ENCODE results near the gene WDR54. TPM values are rescaled to one million over a fixed set of nuclear protein-coding genes. Genes with fewer than 3 reads are reported as not detected.

WDR54 gene
- total RNA-seq, 1 experiment from 2014 or later = 54.9 TPM

DNA sequence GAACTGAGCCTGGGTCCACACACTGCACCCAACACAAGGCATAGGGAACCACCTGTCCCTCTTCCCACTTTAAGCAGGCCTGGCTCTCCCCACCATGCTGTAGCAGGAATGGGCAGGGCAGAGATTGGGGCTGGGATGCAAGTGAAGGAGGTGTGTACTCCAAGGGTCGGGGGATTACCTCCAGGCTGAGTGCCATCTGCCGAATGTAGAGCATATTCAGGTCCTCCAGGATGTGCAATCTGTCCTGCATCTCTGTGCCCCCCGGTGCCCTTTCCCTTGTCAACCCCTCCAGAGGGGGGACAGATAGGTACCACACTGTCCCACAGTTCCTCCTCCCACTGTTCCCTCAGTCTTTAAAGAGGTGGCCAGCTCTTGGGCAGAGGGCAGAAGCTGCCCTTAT lies 17.8 kb downstream of the WDR54 start:
- H3K4me2 ChIP-seq (ENCODE audit: low read length) = peak overlapping the region; percentile 91
- H3K4me3 ChIP-seq (replicated peaks in 1 of 2; ENCODE audit: low read depth in 1 of 2, low read length in 2 of 2) = peak overlapping the region; percentile 66 to 69; a peak in 3 of 4 replicates
- H4K20me1 ChIP-seq (ENCODE audit: insufficient read depth) = no peaks in the 10 kb centered on the region; the same call in 1 of the 2 replicates
- H2AFZ ChIP-seq (ENCODE audit: low read depth, low read length, poor library complexity, severe bottlenecking) = no peak overlapping the region
- RAD21 ChIA-PET (ENCODE audit: low non-redundant PET in 1 of 2, low total read pairs in 2 of 2, uncharacterized antibody in 2 of 2, unreplicated experiment in 2 of 2) = interaction anchor here in 1 of 2 experiments (0.5 kb wide), 1 partner anchor 34 kb away, joined by 4 read pairs; no protein-coding TSS in a partner anchor
- H3K9ac ChIP-seq (ENCODE audit: low read length) = peak overlapping the region; percentile 78; the same call in 1 of the 2 replicates
- H3K27ac ChIP-seq (ENCODE audit: low read depth, low read length) = peak overlapping the region; percentile 99
- peaks cover 64% of the 10 kb centered on the region for H3K79me2 ChIP-seq (ENCODE audit: insufficient read depth, low read length)
- CTCF ChIA-PET = no interaction called here
- intact Hi-C loops (cut with micrococcal nuclease) = no loop called here
- ATAC-seq = no peak
- TF ChIP-seq YY1 (IDR thresholded peaks at IDR 0.05; ENCODE audit: extremely low read depth, insufficient replicate concordance, low read depth, low read length) (no peak), TCF7L2 (IDR thresholded peaks at IDR 0.05; ENCODE audit: borderline replicate concordance, extremely low read depth, insufficient read depth, insufficient read length) (no peak), JUND (IDR thresholded peaks at IDR 0.05) (no peak), SP1 (IDR thresholded peaks at IDR 0.05; ENCODE audit: low read depth) (no peak), ELF1 (IDR thresholded peaks at IDR 0.05; ENCODE audit: borderline replicate concordance, low read depth) (no peak), FOSL1 (IDR thresholded peaks at IDR 0.05; ENCODE audit: low read depth) (no peak), CEBPB (IDR thresholded peaks at IDR 0.05; ENCODE audit: low read depth) (no peak), EZH2 (IDR thresholded peaks at IDR 0.05) (no peak), ZFX (IDR thresholded peaks at IDR 0.05) (no peak), EZH2phosphoT487 (IDR thresholded peaks at IDR 0.05; ENCODE audit: borderline replicate concordance) (no peak)
- TF ChIP-seq, protein P1, sequence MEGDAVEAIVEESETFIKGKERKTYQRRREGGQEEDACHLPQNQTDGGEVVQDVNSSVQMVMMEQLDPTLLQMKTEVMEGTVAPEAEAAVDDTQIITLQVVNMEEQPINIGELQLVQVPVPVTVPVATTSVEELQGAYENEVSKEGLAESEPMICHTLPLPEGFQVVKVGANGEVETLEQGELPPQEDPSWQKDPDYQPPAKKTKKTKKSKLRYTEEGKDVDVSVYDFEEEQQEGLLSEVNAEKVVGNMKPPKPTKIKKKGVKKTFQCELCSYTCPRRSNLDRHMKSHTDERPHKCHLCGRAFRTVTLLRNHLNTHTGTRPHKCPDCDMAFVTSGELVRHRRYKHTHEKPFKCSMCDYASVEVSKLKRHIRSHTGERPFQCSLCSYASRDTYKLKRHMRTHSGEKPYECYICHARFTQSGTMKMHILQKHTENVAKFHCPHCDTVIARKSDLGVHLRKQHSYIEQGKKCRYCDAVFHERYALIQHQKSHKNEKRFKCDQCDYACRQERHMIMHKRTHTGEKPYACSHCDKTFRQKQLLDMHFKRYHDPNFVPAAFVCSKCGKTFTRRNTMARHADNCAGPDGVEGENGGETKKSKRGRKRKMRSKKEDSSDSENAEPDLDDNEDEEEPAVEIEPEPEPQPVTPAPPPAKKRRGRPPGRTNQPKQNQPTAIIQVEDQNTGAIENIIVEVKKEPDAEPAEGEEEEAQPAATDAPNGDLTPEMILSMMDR (IDR thresholded peaks at IDR 0.05 in 2 of 3, conservative IDR thresholded peaks at IDR 0.05 in 1 of 3; ENCODE audit: borderline replicate concordance in 1 of 3, insufficient read depth in 1 of 3, low read depth in 2 of 3, low read length in 2 of 3) = no peak
- TF ChIP-seq, protein P2, sequence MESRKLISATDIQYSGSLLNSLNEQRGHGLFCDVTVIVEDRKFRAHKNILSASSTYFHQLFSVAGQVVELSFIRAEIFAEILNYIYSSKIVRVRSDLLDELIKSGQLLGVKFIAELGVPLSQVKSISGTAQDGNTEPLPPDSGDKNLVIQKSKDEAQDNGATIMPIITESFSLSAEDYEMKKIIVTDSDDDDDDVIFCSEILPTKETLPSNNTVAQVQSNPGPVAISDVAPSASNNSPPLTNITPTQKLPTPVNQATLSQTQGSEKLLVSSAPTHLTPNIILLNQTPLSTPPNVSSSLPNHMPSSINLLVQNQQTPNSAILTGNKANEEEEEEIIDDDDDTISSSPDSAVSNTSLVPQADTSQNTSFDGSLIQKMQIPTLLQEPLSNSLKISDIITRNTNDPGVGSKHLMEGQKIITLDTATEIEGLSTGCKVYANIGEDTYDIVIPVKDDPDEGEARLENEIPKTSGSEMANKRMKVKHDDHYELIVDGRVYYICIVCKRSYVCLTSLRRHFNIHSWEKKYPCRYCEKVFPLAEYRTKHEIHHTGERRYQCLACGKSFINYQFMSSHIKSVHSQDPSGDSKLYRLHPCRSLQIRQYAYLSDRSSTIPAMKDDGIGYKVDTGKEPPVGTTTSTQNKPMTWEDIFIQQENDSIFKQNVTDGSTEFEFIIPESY (IDR thresholded peaks at IDR 0.05; ENCODE audit: extremely low read depth, insufficient replicate concordance, low read length) = no peak
- TF ChIP-seq, protein P3, sequence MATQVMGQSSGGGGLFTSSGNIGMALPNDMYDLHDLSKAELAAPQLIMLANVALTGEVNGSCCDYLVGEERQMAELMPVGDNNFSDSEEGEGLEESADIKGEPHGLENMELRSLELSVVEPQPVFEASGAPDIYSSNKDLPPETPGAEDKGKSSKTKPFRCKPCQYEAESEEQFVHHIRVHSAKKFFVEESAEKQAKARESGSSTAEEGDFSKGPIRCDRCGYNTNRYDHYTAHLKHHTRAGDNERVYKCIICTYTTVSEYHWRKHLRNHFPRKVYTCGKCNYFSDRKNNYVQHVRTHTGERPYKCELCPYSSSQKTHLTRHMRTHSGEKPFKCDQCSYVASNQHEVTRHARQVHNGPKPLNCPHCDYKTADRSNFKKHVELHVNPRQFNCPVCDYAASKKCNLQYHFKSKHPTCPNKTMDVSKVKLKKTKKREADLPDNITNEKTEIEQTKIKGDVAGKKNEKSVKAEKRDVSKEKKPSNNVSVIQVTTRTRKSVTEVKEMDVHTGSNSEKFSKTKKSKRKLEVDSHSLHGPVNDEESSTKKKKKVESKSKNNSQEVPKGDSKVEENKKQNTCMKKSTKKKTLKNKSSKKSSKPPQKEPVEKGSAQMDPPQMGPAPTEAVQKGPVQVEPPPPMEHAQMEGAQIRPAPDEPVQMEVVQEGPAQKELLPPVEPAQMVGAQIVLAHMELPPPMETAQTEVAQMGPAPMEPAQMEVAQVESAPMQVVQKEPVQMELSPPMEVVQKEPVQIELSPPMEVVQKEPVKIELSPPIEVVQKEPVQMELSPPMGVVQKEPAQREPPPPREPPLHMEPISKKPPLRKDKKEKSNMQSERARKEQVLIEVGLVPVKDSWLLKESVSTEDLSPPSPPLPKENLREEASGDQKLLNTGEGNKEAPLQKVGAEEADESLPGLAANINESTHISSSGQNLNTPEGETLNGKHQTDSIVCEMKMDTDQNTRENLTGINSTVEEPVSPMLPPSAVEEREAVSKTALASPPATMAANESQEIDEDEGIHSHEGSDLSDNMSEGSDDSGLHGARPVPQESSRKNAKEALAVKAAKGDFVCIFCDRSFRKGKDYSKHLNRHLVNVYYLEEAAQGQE (IDR thresholded peaks at IDR 0.05; ENCODE audit: low read depth) = no peak
- TF ChIP-seq, protein P4, sequence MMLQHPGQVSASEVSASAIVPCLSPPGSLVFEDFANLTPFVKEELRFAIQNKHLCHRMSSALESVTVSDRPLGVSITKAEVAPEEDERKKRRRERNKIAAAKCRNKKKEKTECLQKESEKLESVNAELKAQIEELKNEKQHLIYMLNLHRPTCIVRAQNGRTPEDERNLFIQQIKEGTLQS (IDR thresholded peaks at IDR 0.05) = no peak
- H3K9me3 ChIP-seq (ENCODE audit: control insufficient read depth in 1 of 2, insufficient read depth in 1 of 2, low read depth in 1 of 2, low read length in 2 of 2) = no peaks in the 10 kb centered on the region
- no peaks in the 10 kb centered on the region for H3K9me2 ChIP-seq (ENCODE audit: insufficient read depth)
- peaks cover 23 to 41% of the 10 kb centered on the region in 2 experiments for H3K4me1 ChIP-seq (ENCODE audit: control insufficient read depth in 1 of 2, insufficient read depth in 2 of 2, low read length in 2 of 2)
- POLR2A ChIA-PET = no interaction called here
- no TSS peak for BruUV-seq (replicated peaks)
- no peaks in the 10 kb centered on the region for H3K27me3 ChIP-seq (ENCODE audit: insufficient read depth, low read length)
- peaks cover 0 to 13% of the 10 kb centered on the region in 2 experiments; a peak in 1 of 4 replicates for H3K36me3 ChIP-seq (ENCODE audit: control insufficient read depth in 1 of 2, insufficient read depth in 2 of 2, low read length in 2 of 2)
- DNase-seq (ENCODE audit: low read depth, low spot score) = no peak

Measured in HCT116 (cell line).